Measurements from ENCODE around the gene SLC6A20.

SLC6A20 gene

DNA sequence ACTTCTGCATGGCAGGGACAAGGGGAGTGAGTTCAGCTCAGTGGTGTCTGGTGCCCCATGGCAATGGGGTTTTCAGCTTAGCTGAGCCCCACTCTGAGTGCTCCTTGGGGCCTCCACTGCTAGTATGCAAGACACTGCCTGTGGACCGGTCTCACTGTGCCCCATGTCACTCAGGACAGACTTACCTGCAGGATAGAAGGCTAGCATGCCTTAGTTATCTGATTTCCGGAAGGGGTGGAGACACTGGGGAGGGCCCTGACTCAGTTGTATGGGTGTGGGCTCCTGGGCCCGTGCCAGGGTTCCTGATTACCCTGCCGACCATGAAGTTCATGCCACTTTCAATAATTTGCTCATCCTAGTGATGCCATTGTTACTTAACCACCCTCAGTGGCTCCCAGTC, 4.3 kb upstream of the SLC6A20 start:
- no peak for DNase-seq (ENCODE audit: low read depth, low spot score)

DNA sequence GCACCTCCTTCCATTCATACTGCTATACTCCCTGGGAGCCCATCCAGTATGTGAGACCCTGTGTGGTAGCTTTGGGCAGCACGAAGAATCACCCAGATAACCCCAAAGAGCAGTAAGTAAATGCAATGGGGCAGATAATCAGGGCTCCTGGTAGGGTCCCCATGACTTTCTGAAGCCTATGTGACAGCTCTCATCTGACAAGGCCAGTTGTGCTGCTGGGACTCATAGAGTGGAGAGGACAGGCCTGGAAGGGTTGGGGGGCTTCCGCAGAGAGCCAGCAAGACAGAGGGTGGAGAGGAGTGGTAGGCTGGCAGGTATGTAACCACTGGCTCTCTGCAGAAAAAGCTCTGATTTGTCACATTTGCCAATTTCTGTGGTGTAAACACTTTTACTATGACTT, 3.2 kb upstream of the SLC6A20 start:
- DNase-seq (ENCODE audit: low read depth, low spot score), result no peak

DNA sequence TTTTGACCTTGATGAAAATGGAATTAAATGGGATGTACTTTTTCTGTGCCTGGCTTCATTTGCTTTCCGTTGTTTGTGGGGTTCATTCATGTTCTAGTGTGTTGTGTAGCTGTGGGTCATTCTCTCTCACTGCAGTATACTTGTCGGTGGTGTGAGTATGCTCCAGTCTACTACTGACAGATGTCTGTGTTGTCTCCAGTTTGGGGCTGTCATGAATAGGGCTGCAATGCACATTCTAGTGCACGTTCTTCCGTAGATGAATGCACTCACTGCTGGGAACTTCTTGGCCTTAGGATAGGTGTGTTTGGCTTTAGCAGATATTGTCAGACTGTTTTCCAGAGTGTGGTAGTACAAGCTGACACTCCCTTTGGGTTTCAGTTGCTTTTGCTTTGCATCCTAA, 1.7 kb upstream of the SLC6A20 start:
- DNase-seq (ENCODE audit: low read depth, low spot score), result no peak

DNA sequence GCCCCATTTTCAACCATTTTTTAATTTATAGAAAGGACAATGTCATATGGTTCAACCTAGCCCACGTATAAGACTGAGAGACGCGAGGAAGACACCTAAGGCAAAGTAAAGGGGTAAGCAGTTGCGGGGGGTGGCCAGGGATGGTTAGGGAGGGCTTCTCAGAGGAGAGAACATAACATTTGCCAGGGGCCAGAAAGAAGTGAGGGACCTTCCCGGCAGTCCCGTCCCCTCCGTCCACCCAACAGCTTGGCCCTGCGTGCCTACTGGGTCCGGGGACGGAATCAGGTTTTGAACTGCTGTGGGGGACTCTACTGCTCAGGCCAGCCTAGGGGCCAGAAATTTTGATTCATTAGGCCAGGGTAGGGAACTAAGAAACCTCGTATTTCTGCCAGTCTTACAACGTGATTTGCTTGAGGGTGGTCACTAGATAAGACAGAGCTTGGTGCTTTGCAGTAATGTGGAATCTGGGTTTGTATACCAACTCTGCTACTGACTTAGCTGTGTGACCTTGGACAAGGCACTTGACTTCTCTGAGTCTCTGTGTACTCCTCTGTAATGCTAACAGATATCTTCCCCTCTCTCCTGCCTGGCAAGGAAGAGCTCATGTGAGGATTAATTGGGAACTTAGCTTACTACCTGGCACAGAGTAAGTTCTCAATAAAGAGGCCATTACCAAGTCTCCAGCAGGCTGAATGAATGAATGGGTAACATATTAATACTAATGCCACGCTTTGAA, 734 bp upstream of the SLC6A20 start:
- no peak for DNase-seq (ENCODE audit: low read depth, low spot score)

DNA sequence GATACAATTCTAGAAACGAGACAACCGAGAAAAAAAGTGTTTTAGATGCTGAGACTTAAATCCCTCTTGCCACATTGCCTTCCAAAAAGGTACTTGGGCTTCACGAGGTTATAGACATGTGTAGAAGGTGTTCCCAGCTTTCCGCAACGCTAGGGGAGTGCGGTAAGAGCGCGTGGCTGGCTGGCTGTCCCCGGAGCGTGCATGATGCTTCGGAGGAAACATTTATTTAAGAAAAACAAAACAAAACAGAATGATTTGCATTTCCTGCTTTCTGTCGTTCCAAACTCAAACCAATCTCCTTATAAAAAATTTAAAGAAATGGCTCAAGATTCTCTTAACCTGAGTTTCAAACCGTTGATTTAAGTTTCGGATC, 841 bp downstream of the SLC6A20 start:
- DNase-seq (ENCODE audit: low read depth, low spot score), result no peak

DNA sequence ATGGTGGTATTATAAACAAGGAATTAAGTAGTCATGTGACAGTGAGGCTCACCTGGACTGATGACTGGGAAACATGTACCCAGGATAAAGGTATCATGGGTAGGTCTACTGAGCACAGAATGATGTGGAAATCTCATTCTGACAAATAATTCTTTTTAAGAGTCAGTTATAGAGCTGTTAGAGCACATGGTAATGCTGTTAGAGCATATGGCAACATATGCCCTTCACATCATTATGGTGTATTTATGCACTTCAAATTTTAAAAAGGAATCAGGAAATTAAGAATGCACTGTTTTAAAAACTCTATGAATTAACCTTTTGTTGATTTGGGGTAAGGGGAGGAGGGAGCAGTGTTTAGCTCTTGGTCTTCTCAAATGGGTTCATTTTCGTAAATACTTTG, 1.7 kb downstream of the SLC6A20 start:
- no peak for DNase-seq (ENCODE audit: low read depth, low spot score)

DNA sequence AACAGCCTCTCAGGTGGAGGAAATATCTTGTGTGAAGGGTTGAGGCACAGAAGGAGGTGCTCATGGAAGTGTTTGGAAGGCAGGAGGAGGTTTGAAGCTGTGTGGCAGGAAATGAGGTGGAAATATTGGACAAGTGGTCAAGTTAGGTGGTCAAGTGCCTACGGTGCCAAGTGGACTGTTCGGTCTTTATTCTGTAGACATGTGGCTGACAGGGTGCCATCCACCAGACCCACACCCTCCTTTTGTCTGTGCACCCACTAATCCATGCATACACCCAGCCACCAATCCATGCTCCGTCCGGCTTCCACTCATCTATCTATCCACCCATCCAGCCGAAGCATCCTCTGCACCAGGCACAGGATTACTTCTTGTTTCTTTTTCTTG, 2.2 kb downstream of the SLC6A20 start:
- no peak for DNase-seq (ENCODE audit: low read depth, low spot score)

DNA sequence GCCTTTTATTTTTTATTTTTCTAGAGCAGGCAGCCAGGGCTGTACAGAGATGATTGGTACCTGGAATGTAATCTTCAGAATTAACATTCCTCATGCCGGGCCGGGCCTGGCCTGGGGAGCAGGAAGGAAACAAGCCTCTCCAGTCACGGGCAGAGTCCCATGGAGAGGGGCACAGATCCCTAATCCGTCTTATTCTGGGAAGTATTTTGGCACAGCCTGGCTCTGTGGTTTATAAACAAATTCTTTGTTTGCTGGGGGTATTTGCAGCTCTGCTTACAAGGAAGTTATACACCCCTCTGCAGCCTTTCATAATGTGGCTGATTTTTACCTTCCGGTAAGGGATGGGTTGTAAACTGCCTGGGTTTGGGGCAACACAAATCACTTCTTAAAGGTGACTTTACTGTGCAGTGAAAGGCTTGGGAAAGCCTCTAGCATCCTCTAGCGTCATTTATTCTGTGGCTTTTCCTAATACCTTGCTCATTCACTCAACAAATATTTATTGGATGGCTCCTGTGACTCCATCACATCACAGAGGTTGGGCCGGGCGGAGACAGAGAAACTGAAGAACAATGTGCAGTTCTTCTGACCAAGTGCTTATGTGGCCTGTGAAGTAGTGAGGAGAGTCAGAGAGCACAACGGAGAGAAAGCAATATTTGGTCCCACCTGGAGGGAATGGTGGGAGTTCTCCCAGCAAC, 2.7 kb downstream of the SLC6A20 start:
- no peak for DNase-seq (ENCODE audit: low read depth, low spot score)

DNA sequence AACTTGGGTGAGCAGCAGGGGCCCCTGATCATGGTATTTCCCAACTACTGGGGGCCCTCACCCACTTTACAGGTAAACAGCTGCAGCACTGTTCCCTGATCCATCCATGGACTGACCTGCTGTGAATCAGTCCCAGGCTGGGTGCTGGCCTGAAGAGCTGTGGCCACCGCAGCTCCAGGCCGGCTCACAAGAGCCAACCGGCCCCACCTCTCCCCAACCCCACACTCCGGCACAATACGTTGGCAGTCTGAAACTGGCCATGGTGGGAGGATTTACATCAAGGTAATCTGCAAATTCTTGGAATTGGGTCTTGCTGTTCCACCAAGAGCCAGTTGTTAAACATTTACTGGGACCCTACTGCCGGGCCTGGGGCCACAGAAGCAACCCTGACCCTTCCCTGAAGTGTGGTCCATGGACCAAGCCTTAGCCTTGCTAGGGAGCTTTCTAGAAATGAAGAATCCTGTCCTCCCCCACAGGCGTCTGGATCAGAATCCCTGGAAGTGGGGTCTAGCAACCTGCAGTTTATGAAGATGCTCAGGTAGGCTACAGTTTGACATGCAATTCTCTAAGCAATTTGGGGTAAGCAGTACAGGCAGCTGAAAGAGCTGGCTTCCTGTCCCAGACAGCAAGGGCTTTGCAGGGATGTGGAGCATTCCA, 3.7 kb downstream of the SLC6A20 start:
- DNase-seq (ENCODE audit: low read depth, low spot score), result no peak

DNA sequence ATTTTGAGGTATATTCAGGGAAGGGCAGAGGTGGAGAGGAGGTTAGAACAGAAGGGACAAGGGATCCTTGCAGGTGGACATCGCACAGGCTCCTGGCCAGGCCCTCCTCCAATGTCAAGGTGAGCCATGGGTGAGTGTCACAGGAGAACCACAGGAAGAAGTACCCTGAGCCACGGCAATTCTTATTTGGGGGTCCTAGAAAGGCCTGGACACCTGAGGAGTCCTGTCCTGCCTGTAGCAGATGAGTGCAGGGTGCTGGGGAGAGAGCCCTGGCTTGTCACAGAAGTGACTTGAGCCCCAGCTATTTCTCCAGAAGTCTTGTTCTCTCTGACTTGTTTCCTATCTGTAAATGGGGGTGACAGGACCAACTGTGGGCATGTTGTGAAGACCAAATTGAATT, 4.3 kb downstream of the SLC6A20 start:
- no peak for DNase-seq (ENCODE audit: low read depth, low spot score)

DNA sequence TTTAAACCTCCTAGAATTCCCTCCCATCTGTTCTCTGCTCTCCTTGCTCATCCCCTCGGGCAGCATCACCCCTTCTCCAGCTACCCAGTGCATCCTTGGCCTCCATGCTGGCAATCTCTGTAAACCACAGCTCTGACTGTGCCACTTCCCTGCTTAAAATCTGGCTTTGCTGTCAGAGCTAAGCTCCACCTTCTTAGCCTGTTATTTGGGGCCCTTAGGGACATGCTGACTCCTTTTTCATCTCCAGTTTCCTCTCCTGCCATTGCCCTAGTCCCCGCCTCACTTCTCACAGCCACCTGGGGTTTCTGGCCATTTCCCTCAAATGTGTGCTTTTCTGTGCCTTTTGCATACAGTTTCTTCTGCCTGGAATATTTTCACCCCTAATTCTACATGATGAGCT, 5.7 kb downstream of the SLC6A20 start:
- DNase-seq (ENCODE audit: low read depth, low spot score), result no peak

DNA sequence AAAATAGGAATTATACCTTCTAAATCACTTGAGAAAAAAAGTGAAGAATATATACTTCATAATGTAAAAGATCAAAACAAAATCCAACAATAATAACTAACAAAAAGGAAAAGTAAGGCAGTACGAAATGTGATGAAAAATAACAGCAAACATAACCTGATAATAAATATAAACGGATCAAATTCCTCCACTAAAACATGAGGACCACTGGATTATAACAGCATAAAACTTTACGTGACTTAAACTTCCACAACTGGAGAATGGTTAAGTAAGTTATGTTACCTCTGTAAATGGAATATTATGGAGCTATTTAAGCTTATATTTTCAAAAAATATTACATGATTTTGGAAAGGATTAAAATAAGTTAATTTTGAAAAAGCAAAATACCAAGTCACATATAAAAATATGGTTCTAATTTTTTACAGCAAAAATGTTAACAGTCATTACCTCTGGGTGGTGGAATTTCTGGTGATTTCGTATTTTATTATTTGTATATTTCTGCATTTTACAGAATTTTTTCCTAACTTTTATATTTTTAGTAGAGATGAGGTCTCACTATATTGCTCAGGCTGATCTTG, 7.0 kb downstream of the SLC6A20 start:
- DNase-seq (ENCODE audit: low read depth, low spot score), result no peak

DNA sequence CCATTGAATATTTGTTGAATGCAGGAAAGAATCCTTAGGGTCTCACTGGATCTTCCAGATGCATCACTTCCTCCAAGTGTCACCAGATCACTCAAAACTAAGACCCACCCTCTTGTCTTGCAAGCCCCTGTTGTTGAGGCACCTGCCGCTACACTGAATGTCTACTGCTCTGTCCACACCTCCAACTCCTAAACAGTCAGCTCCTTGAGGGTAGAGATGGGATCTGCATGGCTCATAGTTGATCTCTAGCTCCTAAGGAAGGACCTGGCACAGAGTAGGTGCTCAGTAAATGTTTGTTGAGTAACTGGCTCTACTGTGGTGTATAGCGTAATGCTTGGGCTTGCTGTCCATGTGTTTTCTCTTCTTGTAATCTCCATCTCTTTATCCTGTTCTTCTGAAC, 8.8 kb downstream of the SLC6A20 start:
- DNase-seq (ENCODE audit: low read depth, low spot score), result no peak

DNA sequence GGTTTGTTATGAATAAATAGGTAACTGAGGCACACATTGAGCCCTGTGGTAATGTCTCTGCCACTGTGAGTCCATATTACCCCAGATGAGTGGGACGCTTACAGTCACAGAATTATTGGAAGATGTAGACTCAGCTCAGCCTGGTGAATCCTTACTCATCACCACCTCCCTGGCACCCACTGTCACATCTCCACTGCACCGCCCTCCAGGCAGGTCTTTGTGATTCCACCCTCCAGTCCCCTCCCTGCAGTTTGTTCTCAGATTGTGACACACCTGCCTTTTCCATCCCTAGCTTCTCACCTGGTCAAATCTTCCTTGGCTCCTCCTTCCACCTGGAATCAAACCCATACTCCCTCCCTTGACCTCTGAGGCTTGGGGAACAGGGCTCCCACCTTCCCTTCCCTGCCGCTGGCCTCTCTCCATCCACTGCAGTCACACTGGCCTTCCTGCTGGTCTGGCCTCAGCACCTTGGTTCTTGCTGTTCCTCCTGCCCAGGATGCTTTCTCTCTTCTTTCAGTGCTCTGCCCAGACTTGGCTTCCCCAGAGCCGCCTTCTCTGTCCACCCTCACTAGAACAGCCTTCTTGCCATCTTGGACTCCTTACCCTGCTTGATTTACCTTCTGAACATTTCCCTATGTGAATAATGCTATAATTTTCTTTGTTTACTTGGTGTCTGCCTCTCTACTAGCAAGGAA, 9.4 kb downstream of the SLC6A20 start:
- no peak for DNase-seq (ENCODE audit: low read depth, low spot score)

DNA sequence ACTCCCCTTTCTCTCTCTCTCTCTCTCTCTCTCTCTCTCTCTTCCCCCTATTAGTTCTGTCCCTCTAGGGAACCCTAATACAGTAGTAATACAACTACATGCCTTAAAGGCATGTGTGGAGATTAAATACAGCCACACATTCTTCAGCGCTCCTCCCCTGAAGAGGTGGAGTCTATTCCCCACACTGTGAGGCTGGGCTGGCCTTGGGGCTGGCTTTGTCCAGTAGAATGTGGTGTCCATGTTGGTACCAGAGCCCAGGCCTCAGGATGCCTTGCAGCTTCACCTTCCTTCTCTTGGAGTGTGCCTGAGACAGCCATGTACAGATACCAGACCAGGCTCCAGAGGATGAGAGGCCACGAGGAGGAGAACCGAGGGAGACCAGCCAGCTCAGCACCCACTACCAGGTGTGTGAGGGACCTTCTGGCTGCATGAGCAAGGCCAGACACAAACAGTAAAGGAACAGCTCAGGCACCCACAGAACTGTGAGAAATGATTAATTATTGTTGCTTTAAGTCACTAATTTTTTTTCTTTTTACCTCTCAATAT, 10.7 kb downstream of the SLC6A20 start:
- DNase-seq (ENCODE audit: low read depth, low spot score), result no peak

DNA sequence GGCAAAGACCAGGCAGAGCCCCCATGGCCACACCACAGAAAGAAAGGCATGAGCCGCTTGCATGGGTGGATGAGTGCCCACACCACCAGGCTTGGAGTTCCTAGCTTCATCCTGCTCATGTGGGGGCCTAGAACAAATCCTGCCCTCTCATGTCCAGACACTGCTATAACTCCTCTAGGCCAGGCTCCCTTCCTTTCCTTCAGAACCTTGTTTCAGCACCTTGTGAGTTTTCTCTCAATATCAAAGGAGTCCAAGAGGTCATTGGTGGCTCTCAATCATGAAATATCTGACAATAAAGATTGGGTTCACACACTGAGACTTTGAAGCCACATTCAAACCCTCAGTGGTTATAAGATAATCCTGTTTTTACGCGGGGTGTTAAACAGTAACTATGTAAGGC, 12.7 kb downstream of the SLC6A20 start:
- no peak for DNase-seq (ENCODE audit: low read depth, low spot score)

DNA sequence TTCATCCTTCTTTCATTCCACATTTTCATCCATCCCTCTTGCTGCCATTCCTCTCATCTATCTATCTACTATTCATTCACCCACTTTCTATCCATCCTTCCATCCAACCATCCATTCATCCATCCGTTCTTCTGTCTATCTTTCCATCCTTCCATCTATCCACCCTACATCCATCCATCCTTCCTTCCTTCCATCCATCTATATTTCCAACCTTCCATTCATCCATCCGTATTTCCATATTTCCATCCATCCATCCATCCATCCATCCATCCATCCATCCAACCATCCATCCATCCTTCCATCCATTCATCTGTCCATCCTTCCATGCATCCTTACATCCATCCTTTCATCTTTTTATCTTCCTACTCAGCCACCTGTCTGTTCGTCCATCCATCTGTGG, 14.0 kb downstream of the SLC6A20 start:
- no peak for DNase-seq (ENCODE audit: low read depth, low spot score)

DNA sequence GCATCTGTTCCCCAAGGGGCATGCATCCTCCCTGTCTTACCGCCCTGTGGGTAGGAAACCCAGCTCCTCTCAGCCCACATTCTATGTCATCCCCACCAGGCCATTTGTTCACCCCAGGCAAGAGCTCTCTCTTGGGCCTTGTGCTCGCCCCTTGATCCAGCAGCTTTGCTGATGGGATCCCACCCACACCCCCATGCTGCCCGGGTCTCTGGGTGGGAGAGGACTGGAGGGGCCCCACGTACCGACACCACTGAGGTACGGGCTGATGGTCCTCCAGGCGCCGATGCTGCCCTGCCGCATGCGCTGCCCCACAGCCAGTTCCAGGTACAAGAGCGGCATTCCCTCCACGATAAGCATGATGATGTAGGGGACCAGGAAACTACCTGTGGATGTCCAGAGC, 14.5 kb downstream of the SLC6A20 start:
- DNase-seq (ENCODE audit: low read depth, low spot score), result no peak

DNA sequence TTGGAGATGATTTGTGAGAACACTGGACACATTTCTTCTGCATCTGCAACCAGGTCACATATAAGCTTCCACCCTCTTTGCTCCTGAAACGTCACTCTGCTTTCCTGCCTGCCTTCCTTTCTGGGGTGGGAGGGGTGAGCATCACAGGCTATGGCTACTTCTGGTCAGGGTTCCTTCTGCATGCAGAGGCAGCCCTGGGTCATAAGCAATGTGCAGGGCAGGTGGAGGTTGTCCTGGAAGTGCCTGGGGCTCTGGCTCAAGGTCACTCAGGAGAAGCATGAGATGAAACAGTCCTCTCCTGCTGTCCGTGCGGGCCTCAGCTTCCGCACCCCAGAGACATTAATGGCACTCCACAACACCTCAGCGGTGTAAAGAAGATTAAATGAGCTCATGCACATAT, 15.1 kb downstream of the SLC6A20 start:
- DNase-seq (ENCODE audit: low read depth, low spot score), result no peak

DNA sequence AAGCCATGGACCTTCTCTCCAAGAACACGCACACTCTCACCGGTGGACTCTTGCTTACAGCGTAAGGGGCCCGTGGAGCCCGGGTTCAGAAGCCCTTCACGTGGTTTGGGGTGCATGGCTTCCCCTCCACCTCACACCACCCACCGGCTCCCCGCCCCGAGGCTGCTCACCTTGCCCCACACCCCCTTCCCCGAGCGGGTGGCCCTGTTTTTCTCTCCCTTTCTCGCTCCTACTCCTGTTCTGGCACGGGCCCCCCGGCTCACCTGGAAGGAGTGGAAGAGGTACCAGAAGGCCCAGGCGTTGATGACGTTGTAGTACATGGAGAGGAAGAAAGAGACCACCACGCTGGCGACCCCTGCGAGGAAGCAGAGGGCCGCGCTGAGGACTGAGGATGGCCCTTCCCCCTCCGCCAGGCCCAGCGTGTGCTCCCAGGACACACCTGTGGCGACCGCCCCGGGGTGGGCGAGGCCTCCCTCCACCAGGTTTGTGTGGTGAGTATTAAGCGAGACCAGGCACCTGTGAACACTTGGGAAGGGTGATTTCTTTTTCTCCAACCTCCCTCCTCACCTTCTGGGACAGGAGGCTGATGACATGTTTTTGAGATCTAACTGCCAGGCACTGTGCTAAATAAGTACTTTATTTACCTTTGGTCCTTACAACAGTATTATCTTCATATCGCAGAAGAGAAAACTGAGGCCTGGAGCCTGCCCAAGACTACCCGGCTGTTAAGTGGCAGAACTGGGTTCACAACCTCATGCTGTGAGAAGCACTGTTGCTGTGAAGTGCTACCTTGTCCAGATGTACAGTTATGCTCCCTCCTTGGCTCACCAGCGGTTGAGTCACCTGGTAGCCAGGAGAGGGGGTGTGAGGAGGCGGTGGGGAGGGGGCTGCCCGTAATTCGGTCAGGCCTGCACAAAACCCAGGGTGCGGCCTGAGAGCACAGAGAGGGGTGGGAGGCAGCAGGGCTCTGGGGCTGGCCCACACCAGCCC, 16.3 kb downstream of the SLC6A20 start:
- DNase-seq (ENCODE audit: low read depth, low spot score), result no peak

DNA sequence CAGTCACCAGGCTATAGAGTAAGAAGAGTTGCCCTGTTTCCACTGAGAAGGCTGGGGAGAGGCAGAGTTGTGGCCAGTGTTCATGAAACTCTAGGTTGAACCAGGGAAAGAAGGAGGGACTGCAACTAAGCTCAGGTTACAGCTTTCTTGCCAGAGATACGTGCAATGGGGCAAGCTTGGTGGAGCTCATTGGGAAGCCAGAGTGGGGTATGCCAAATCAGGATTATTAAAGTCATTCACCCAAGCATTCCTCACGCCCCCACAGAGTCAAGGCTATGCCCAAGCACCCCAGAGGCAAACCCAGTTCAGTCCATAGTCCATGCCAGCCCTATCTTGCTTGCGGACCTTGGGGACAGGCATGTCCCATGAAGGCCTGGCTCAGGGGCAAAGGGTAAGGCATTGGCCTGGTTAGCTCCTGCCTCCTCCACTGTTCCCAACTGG, 17.6 kb downstream of the SLC6A20 start:
- no peak for DNase-seq (ENCODE audit: low read depth, low spot score)

Data from activated CD4-positive, CD25-positive, alpha-beta regulatory T cell treated with anti-CD3 and anti-CD28 coated beads, Interleukin-2, amount 50 U/mL, for 16 hours (primary cell).